Coronary artery (tissue), 2 donors: ENCODE data around the gene FAM180A.
"Not testable (repeated sequence)": the region's sequence is repeated elsewhere in the genome, so short reads cannot be mapped to it uniquely, and the experiment has no call there.

Experiments
- DNase-seq: peaks from one replicate; pipeline ENCODE4 v3.0.0-alpha.2; 2017; ENCODE audit warnings: low spot score
- H3K27ac ChIP-seq, 2 donors: fragments of 200-600 bp; sonication (generic); one replicate each; pipeline ENCODE4 v1.5.1; 2016 to 2019
- H3K4me3 ChIP-seq: fragments of 200-600 bp; sonication (generic); 2 replicates; pipeline ENCODE4 v1.5.1; 2016; ENCODE audit warnings: mild to moderate bottlenecking, moderate library complexity
- TF ChIP-seq, protein P1 (sequence below): fragments of 200-600 bp; sonication (generic); IDR thresholded peaks from one replicate; pipeline ENCODE4 v1.5.1; 2019; ENCODE audit warnings: antibody characterized with exemption

Gene FAM180A

DNA sequence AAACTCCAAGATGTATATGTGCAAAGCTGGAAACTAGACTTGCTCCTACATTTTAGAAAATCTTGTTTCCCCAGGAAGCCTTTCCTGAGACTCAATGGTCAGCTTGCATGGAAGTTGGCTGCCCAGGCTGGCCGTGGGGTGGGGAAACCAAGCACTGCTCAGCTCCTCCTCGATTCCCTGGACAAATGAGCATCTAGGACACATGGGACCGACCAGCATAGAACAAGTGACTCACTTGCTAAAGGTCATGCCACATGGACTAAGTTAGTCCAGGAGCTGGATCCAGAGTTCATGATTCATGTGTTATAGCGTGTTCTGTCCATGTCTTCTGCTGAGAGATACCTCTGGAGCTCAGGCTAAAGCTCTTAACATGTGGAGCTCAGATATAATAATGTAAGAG, 6.2 kb downstream of the FAM180A start:
- no peak overlapping the region for H3K4me3 ChIP-seq
- H3K27ac ChIP-seq = peak overlapping the region in 1 of 2 donors; percentile 29
- no peak for DNase-seq
- TF ChIP-seq, protein P1, sequence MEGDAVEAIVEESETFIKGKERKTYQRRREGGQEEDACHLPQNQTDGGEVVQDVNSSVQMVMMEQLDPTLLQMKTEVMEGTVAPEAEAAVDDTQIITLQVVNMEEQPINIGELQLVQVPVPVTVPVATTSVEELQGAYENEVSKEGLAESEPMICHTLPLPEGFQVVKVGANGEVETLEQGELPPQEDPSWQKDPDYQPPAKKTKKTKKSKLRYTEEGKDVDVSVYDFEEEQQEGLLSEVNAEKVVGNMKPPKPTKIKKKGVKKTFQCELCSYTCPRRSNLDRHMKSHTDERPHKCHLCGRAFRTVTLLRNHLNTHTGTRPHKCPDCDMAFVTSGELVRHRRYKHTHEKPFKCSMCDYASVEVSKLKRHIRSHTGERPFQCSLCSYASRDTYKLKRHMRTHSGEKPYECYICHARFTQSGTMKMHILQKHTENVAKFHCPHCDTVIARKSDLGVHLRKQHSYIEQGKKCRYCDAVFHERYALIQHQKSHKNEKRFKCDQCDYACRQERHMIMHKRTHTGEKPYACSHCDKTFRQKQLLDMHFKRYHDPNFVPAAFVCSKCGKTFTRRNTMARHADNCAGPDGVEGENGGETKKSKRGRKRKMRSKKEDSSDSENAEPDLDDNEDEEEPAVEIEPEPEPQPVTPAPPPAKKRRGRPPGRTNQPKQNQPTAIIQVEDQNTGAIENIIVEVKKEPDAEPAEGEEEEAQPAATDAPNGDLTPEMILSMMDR = no peak

DNA sequence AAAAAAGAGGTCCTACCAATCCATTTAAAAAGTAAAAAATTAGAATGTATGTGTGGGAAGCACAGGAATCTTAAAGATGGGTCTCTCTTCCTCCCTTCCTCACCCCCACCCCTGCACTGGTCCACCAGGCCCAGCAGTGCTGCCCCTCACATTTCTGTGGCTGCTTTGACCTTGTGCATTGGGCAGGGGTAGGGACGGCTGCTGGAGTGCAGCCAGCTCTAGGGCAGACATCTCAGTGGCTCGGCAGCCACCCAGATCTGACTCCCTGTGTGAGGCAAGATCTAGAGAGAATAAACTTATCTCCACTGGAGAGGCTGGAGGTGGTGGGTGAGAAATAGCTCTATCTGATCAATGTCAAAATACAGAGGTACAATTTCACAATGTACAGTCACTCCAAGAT, 6.7 kb downstream of the FAM180A start:
- Histone ChIP-seq H3K27ac (peak overlapping the region in 1 of 2 donors; percentile 46), H3K4me3 (no peak overlapping the region)
- no peak for DNase-seq
- TF ChIP-seq, protein P1 = no peak

DNA sequence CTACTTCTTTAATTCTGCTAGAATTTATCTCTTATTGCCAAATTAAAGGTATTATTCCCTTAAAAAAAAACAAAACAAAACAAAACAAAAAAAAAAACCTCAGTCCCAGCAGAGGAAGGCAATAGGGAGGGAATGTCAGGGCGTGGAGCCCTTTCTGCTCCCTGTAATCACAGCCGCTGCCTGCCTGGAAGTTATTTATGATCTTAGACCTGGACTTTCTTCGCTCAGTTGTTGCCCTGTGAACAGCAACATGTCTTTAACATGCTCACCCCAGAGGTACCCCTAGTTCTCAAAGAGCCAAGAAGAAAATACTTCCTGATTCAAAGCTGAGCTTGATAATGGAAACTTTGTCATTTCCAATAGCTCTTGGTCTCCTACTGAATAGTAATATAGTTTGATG, 7.7 kb downstream of the FAM180A start:
- Histone ChIP-seq H3K4me3 (no peak overlapping the region), H3K27ac (no peak overlapping the region)
- no peak for DNase-seq
- TF ChIP-seq, protein P1 = no peak

DNA sequence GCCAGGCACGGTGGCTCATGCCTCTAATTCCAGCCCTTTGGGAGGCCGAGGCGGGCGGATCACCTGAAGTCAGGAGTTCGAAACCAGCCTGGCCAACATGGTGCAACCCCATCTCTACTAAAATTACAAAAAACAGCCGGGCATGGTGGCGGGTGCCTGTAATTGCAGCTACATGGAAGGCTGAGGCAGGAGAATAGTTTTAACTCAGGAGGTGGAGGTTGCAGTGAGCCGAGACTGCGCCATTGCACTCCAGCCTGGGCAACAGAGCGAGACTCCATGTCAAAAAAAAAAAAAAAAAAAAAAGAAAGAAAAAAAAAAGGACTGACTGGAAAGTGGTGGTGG, 11.3 kb downstream of the FAM180A start:
- not testable (repeated sequence) for DNase-seq, H3K27ac ChIP-seq

DNA sequence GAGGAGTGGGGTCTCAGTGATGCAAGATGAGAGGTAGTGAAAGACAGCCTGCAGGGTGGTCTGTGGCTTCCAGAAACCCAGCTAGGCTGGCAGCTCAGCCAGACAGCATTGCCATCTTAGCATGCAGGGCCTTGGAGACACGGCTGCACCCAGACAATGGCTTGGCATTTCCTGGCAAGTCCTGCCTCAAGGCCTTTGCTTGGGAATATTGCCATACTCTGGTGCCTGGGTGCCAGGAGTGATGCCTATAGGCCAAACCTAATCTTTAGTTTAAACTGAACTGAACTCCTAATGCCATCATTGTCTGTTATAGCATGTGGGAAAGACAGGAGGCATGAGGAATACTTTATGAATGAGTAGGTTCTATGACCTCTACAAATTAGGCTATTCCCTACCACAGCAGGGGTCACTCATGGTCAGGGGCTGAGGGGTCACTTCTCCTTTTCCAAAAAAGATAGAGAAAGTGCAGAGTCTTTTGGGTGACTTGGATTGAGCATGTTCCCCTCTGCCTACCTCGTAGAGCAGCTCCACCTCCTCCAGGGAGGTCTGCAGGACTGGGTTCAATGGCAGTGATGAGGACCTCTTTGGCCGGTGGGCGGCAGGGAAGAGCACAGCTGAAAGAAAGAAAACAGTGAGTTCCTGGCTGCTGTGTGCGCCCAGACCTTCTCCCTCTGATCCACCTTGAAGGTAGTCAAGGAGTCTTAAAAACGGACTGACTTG, 11.9 kb downstream of the FAM180A start:
- DNase-seq = no peak
- Histone ChIP-seq H3K4me3 (no peak overlapping the region), H3K27ac (no peak overlapping the region)
- TF ChIP-seq, protein P1 = no peak

More for the DNA sequence above, 11.3 kb downstream of the FAM180A start:
- not testable (repeated sequence) for H3K4me3 ChIP-seq

DNA sequence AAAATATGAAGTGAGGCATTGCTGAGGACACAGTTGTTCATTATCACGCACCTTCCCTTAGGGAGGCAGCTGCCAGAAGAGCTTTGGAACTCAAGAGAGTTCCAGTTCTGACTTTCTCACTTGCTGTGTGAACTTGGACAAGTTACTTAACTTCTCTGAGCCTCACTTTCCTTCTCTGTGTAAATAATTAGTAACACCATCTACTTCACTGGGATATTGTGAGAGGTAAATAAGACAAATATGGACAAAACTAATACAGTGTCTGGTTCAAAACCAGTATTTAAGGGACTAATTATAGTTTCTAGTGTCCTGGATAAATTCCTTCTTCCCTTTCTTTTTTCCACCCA, 14.3 kb downstream of the FAM180A start:
- H3K4me3 ChIP-seq = no peak overlapping the region
- DNase-seq = no peak
- no peak overlapping the region for H3K27ac ChIP-seq
- TF ChIP-seq, protein P1 = no peak

DNA sequence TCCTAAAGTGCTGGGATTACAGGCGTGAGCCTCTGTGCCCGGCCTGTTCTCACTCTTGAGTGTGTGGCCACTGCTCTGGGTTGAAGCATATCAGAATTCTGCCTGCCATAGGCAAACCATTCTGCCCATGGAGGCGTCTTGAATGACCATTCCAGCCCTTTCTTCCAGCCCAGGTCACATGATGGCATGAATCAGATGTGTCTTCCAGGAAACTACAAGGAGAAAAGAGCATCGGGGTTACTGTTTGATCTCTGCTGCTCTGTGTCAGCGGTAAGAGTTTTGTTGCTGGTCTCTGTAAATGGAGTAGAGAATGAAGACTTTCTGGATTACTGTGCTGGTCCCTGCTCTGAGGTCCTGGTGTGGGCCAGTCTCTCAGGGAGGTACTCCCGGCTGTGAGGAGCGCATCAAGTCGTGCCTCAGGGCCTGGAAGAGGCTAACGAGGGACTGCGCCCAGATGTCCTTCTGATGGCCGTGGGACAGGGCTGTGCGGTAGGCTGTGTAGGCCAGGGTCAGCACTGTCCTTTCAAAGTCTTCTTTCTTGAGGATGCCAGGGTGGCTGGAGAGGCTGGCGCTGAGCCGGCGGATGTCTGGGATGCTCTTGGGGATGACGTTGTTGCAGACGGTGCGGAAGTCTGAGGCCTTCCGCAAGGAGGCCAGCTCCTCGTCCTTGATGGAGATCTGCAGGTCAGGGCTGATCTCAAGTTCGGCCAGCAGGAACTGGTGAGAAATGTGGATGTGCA, 14.8 kb downstream of the FAM180A start:
- H3K4me3 ChIP-seq = no peak overlapping the region
- DNase-seq = no peak
- no peak overlapping the region for H3K27ac ChIP-seq
- TF ChIP-seq, protein P1 = no peak
